HG03045 (cell line): ENCODE measurements around the gene DCAF5.

ENCODE experiments used
- ATAC-seq: cut with Tn5 transposase; IDR thresholded peaks from one replicate; pipeline ENCODE4 v1.9.1; 2021; ENCODE audit warnings: mild to moderate bottlenecking, moderate library complexity; ENCODE audit not compliant: unreplicated experiment

Gene DCAF5

DNA sequence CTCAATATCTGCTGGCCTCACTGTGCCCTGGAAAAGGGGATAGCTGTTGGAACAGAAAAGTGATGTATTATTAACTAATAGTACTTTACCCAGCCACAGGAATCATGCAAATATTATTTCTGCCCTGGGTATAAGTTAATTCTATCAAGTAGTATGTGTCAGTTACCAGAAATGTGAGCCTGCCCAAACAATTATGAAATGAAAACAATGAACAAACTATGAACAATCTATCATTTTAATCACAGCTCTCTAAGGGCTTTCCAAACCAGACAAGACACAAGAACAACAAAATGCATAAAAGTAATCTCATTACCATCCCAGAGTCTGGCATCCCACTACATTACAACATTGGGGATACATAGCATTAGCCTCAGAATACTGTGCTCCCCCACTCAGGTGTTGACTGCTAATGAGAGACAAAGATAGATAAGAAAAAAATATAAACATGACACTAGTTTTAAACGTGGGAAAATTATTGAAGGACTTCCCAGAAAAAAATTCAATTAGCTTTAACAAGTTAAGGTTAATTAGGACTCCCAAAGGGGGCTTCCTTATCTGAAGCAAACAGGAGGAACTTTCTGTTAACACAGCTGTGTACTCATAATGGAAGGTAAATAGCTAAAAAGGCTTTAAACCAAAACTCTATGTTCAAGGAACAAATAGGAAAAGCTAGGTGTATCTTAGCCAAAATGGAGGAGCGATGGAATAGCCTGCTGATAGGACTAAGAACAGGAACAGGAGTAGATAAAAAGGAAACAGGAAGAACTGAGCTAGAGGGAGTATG is 3.3 kb downstream of the DCAF5 start:
- ATAC-seq: no peak

DNA sequence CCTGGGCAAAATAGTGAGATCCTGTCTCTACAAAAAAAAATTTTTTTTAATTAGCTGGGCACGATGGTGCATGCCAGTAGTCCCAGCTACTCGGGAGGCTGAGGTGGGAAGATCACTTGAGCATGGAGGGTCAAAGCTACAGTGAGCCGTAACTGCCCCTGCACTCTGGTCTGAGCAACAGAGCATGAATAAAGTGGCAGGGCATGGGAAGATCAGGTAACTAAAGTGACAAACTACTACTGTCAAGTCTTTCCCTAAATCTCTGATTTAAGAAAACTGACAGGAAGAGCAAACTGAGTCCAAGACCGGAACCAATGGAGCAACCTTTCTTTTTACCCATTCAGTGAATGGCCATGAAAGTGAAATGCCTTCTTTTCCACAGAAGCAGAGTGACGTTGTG is 10.8 kb downstream of the DCAF5 start:
- ATAC-seq: no peak

DNA sequence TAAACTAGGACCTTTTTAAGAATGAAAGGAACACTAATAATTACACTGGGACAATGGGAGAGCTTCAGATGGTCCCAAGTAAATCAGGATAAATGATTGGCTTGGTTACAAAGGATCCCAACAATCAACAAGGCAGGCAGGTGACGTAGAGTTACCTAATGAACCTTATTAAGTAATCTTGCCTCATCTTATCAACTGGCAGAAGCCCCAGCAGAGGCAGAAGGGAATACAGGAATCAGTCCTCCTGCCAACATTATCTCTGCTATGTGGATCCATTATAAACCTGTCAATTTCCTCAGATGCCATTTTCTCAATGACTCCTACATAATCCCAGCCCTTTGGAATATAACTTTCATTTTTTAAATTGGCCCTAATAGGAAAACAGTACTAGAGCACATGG is 11.4 kb downstream of the DCAF5 start:
- no peak for ATAC-seq

- no peak for ATAC-seq
Measured at GRCh38 chr14:69139743-69140142, 13.2 kb downstream of the DCAF5 start.

DNA sequence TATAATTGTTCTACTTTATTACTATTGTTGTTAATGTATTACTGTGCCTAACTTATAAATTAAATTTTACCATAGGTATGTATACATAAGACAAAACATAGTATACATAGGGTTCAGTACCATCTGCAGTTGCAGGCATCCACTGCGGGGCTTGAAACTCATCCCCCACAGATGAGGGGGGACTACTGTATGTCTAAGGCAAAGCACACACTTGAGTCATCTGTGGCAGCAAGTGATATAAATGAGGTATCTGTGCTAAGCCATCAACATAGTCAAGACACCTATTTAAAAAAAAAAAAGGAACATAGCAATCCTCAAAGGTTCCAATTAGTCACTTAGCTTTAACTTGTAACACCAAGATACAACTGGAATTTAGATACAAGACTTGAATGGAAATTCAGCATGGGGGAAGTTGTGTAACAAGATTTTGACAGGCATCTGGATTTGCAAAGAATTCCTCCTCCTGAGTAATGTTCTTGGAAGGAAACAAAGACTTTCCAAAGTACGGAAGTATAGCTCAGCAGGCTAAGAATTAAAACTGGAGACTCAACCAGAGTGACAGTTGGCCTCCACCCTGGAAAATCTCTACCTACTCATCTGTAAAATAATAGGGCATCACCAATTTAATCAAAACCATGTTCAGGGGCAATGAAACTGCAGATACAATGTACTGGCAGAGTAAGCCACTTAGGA is 14.9 kb downstream of the DCAF5 start:
- no peak for ATAC-seq

- ATAC-seq: no peak
Measured at GRCh38 chr14:69137416-69137815, 15.5 kb downstream of the DCAF5 start.

DNA sequence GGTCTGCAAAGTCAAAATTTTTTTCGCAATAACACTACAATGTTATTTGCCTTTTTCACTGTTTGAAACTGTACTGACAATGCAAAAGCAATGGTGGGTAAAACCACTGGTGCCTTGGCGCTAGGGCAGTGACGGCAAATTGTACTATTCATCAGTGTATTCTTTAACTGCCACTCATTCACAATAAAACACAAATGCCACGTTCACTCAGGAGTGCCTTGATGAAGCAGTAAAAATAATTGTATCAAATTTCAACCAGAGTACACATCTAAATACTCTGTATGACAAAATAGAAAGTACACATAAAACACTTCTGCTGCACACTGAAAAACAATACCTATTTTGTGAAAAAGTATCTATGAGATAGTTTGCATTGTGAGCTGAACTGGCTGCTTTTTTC is 17.8 kb downstream of the DCAF5 start:
- no peak for ATAC-seq

GRCh38 chr14:69133206-69134125 is 19.5 kb downstream of the DCAF5 start:
- ATAC-seq: no peak

DNA sequence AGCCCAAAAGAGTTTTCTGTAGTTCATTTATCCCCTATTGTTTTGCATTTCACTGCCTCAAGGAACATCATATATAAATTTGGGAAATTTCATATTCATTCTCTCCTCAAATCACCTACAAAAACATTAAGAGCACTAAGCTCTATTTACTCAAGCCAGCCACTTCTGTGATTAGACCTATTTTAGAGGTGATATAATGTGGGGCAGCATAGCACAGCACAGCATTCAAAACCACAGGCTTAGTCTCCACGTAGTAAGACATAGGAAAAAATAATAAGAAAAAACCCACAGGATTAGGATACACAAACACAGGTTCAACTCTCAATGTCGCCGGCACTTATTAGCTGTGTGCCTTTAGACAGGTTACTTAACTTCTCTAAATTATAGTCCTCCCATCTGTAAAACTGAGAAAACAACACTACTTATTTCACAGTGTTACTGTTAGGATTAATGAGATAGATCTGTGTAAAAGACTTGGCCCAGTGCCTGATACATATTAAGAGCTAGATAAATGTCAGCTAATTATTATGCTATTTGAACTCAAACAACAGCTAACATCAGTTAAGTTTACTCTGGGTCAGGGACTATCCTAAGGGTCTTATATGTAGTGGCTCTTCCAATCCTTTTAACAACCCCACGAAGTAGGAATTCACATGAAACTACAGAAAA is 20.3 kb downstream of the DCAF5 start:
- no peak for ATAC-seq

- no peak for ATAC-seq
Measured at GRCh38 chr14:69131176-69131575, 21.7 kb downstream of the DCAF5 start.

DNA sequence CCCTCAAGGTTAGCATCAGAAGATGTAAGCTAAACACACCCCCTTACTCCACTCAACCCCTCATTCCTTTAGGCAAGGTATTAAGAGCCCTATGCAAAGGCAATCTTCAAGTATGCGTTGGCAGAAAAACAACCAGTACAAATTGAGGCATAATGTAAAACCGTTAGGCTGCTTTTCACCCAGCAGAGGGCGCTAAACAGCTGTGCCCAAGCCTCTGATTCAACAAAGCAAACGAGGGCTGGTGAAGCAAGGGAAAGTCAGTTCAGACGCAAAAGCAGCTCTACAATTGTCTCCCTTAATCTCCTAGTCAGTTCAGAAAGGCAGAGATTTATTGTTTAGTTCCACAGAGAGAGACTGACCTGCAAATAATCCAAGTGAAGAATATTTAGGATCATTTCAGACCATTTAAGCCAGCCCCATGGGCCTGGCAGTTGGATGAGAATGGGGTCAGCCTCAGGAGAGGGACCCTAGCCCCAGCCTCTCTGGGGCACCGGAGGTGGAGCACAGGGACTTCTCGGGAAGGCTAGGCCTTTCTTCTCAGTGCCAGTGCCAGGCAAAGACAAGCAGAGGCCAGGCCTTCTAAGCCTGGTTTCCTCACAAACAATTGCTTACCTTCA is 23.5 kb downstream of the DCAF5 start:
- no peak for ATAC-seq

- no peak for ATAC-seq
Measured at GRCh38 chr14:69118305-69118704, 34.6 kb downstream of the DCAF5 start.

- ATAC-seq: no peak
Measured at GRCh38 chr14:69117020-69117767, 35.7 kb downstream of the DCAF5 start.

- ATAC-seq: no peak
Measured at GRCh38 chr14:69115407-69116185, 37.3 kb downstream of the DCAF5 start.

GRCh38 chr14:69114763-69115162 is 38.2 kb downstream of the DCAF5 start:
- ATAC-seq: no peak

- ATAC-seq: no peak
Measured at GRCh38 chr14:69108358-69108757, 44.6 kb downstream of the DCAF5 start.

DNA sequence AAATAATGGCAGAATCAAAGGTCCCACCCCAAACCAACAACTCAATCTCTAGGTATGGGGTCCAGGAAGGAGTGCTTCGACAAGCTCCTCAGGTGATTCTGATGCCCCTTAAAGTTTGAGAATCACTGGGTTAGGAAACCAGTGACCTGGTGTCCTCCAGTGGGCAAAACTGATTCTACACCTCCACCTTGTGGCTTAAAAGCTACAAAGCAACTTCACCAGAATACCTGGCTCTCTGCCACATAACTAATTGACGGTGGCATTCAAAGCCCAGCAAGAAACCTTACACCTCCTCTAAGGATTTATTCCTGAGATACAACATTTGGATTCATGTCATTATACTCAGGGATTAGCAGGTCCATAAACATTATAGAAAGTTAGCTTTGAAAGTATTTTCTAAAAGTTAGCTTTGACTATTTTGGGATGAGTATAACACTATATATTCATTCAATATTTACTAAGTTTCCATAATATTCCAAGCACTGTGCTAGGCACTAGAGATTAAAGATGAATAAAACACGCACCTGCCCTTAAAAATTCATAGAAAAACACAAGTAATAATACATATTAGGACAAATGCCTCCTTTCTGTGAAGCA is 45.4 kb downstream of the DCAF5 start:
- no peak for ATAC-seq

DNA sequence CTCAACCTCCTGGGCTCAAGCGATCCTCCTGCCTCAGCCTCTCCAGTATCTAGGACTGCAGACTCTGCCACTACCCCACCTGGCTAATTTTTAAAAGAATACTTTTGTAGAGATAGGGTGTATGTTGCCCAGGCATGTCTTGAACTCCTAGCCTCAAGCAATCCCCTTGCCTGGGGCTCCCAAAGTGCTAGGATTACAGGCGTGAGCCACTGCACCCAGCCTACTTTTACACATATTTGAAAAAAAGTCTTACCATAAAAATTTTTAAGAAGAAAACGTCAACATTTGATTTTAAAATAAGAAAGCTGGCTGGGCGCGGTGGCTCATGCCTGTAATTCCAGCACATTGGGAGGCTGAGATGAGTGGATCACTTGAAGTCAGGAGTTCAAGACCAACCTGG is 46.5 kb downstream of the DCAF5 start:
- no peak for ATAC-seq

- no peak for ATAC-seq
Measured at GRCh38 chr14:69105326-69105725, 47.6 kb downstream of the DCAF5 start.
